ENCODE data around the gene GRIP2.
A peak's percentile ranks its signal among the peaks of the same experiment; 100 is the strongest.
"Not testable (repeated sequence)": the region's sequence is repeated elsewhere in the genome, so short reads cannot be mapped to it uniquely, and the experiment has no call there.

Gene GRIP2

DNA sequence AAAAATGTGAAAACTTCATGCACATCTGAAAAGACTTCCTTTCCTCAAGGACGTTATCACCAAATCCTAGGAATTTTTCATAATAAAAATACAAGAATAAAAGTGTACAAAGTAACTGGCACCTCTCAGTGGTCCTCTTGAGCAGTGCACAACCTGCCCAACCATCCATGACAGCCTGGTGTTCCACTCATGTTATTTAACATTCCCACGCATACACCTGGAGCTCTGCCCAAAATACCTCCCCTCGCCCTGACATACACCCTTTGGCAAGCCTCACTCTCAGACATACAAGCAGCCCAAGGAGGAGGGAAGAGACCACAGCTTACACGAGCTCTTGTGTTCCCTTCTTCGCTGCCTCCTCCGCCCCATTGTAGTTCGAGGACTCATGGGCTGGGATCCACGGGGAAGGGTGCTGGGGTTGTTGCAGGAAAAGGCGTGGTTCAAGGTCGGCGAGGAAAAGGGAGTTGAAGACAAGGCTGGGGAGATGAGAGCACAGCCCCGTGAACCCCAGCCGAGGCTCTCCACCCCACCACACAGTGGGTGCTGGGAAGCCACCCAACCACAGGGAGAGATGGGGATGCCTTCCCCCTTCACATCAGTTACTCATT lies 23.3 kb downstream of the GRIP2 start:
- no peak overlapping the region for H3K14ac ChIP-seq (ENCODE audit: low read length)
- H3K9me3 ChIP-seq (ENCODE audit: insufficient read depth, low read depth, low read length), result no peaks in the 10 kb centered on the region
- H3K27me3 ChIP-seq (ENCODE audit: insufficient read depth, low read length), result no peaks in the 10 kb centered on the region
- no peak overlapping the region for H3K23ac ChIP-seq (ENCODE audit: low read length)
- H3K27ac ChIP-seq (ENCODE audit: low read depth, low read length), result no peak overlapping the region
- H2AK5ac ChIP-seq (ENCODE audit: low read length), result no peak overlapping the region
- no peak overlapping the region for H2BK120ac ChIP-seq (ENCODE audit: insufficient read depth, low read length, poor library complexity)
- no peak overlapping the region for H3K4me3 ChIP-seq (ENCODE audit: low read depth, low read length)
- H3K79me1 ChIP-seq (ENCODE audit: low read length), result no peaks in the 10 kb centered on the region
- H3K79me2 ChIP-seq (ENCODE audit: control insufficient read depth, insufficient read depth, low read length, poor library complexity), result no peaks in the 10 kb centered on the region
- H2BK5ac ChIP-seq (ENCODE audit: low read depth, low read length, poor library complexity), result no peak overlapping the region
- no peak overlapping the region for H3K18ac ChIP-seq (ENCODE audit: low read length)
- no peak overlapping the region for H4K91ac ChIP-seq (ENCODE audit: low read depth, low read length)
- peak overlapping the region; percentile 44 for H3K9ac ChIP-seq (ENCODE audit: low read length)
- no peak overlapping the region for H4K12ac ChIP-seq (ENCODE audit: low read depth, low read length)
- no peak overlapping the region for H2AFZ ChIP-seq (ENCODE audit: insufficient read depth, low read length, poor library complexity)
- H3K4me2 ChIP-seq (ENCODE audit: low read length), result no peak overlapping the region
- no peak overlapping the region for H2BK12ac ChIP-seq (ENCODE audit: low read length)
- H3K4ac ChIP-seq (ENCODE audit: low read depth, low read length), result no peak overlapping the region
- no peak overlapping the region for H4K8ac ChIP-seq (ENCODE audit: low read depth, low read length)
- no CpG with 5 or more reads among the region's 13 CpGs for WGBS (ENCODE audit: extremely low coverage, insufficient coverage, insufficient read length)
- H3K36me3 ChIP-seq (ENCODE audit: control insufficient read depth in 1 of 2, insufficient read depth in 2 of 2, low read length in 2 of 2), result no peaks in the 10 kb centered on the region
- no peaks in the 10 kb centered on the region for H3K4me1 ChIP-seq (ENCODE audit: control insufficient read depth in 1 of 2, insufficient read depth in 2 of 2, low read length in 2 of 2)
- DNase-seq, result no peak

GRCh38 chr3:14515526-14515925 lies 24.6 kb downstream of the GRIP2 start:
- not testable (repeated sequence) for H3K9ac ChIP-seq (ENCODE audit: low read length); H3K4me1 ChIP-seq (ENCODE audit: control insufficient read depth in 1 of 2, insufficient read depth in 2 of 2, low read length in 2 of 2); H2BK5ac ChIP-seq (ENCODE audit: low read depth, low read length, poor library complexity); H3K27ac ChIP-seq (ENCODE audit: low read depth, low read length); H2BK120ac ChIP-seq (ENCODE audit: insufficient read depth, low read length, poor library complexity); H3K14ac ChIP-seq (ENCODE audit: low read length); H2AFZ ChIP-seq (ENCODE audit: insufficient read depth, low read length, poor library complexity); H4K91ac ChIP-seq (ENCODE audit: low read depth, low read length); H3K79me2 ChIP-seq (ENCODE audit: control insufficient read depth, insufficient read depth, low read length, poor library complexity); H3K23ac ChIP-seq (ENCODE audit: low read length); H2BK12ac ChIP-seq (ENCODE audit: low read length); H3K4me3 ChIP-seq (ENCODE audit: low read depth, low read length); H3K79me1 ChIP-seq (ENCODE audit: low read length); H3K9me3 ChIP-seq (ENCODE audit: insufficient read depth, low read depth, low read length); H3K27me3 ChIP-seq (ENCODE audit: insufficient read depth, low read length); H3K36me3 ChIP-seq (ENCODE audit: control insufficient read depth in 1 of 2, insufficient read depth in 2 of 2, low read length in 2 of 2); H4K12ac ChIP-seq (ENCODE audit: low read depth, low read length); H3K18ac ChIP-seq (ENCODE audit: low read length); H4K8ac ChIP-seq (ENCODE audit: low read depth, low read length); H3K4me2 ChIP-seq (ENCODE audit: low read length); H2AK5ac ChIP-seq (ENCODE audit: low read length); H3K4ac ChIP-seq (ENCODE audit: low read depth, low read length); DNase-seq
- WGBS (ENCODE audit: extremely low coverage, insufficient coverage, insufficient read length), result no CpG with 5 or more reads among the region's 11 CpGs

DNA sequence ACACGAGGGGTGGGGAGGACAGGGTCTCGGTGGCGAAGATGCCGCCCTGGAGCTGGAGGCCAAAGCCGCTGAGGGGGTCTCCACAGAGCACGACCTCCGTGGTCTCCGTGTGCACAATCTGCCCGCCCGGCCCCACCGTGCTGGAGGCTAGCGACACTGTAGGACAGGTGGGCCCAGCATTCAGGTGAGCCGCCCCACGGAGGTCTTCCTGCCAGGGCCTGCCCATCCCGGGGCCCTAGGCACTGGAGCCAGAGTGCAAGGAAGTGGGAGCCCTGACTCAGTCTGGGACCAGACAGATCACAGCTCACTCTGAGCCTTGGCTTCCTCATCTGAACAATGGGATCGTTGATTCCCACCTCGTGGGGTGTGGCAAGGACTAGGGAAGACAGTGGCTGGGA lies 25.8 kb downstream of the GRIP2 start:
- no CpG with 5 or more reads among the region's 17 CpGs for WGBS (ENCODE audit: extremely low coverage, insufficient coverage, insufficient read length)
- Histone ChIP-seq H3K4me2 (ENCODE audit: low read length) (no peak overlapping the region), H3K9ac (ENCODE audit: low read length) (no peak overlapping the region), H2AFZ (ENCODE audit: insufficient read depth, low read length, poor library complexity) (no peak overlapping the region), H3K9me3 (ENCODE audit: insufficient read depth, low read depth, low read length) (no peaks in the 10 kb centered on the region), H3K14ac (ENCODE audit: low read length) (no peak overlapping the region), H3K36me3 (ENCODE audit: control insufficient read depth in 1 of 2, insufficient read depth in 2 of 2, low read length in 2 of 2) (no peaks in the 10 kb centered on the region), H4K91ac (ENCODE audit: low read depth, low read length) (no peak overlapping the region), H3K79me2 (ENCODE audit: control insufficient read depth, insufficient read depth, low read length, poor library complexity) (no peaks in the 10 kb centered on the region), H3K4me3 (ENCODE audit: low read depth, low read length) (no peak overlapping the region), H3K18ac (ENCODE audit: low read length) (no peak overlapping the region), H2AK5ac (ENCODE audit: low read length) (no peak overlapping the region), H3K27ac (ENCODE audit: low read depth, low read length) (no peak overlapping the region), H2BK120ac (ENCODE audit: insufficient read depth, low read length, poor library complexity) (no peak overlapping the region), H3K4me1 (ENCODE audit: control insufficient read depth in 1 of 2, insufficient read depth in 2 of 2, low read length in 2 of 2) (no peaks in the 10 kb centered on the region), H4K8ac (ENCODE audit: low read depth, low read length) (no peak overlapping the region), H3K4ac (ENCODE audit: low read depth, low read length) (no peak overlapping the region), H3K79me1 (ENCODE audit: low read length) (no peaks in the 10 kb centered on the region), H2BK12ac (ENCODE audit: low read length) (no peak overlapping the region), H3K23ac (ENCODE audit: low read length) (no peak overlapping the region), H2BK5ac (ENCODE audit: low read depth, low read length, poor library complexity) (no peak overlapping the region), H3K27me3 (ENCODE audit: insufficient read depth, low read length) (no peaks in the 10 kb centered on the region), H4K12ac (ENCODE audit: low read depth, low read length) (no peak overlapping the region)
- DNase-seq, result no peak

- DNase-seq, result no peak
- H3K4me3 ChIP-seq (ENCODE audit: low read depth, low read length), result no peak overlapping the region
- no peak overlapping the region for H3K14ac ChIP-seq (ENCODE audit: low read length)
- no peak overlapping the region for H3K4ac ChIP-seq (ENCODE audit: low read depth, low read length)
- H3K36me3 ChIP-seq (ENCODE audit: control insufficient read depth in 1 of 2, insufficient read depth in 2 of 2, low read length in 2 of 2), result no peaks in the 10 kb centered on the region
- no peaks in the 10 kb centered on the region for H3K27me3 ChIP-seq (ENCODE audit: insufficient read depth, low read length)
- no peak overlapping the region for H4K12ac ChIP-seq (ENCODE audit: low read depth, low read length)
- WGBS (ENCODE audit: extremely low coverage, insufficient coverage, insufficient read length), result no CpG with 5 or more reads among the region's 18 CpGs
- H4K91ac ChIP-seq (ENCODE audit: low read depth, low read length), result no peak overlapping the region
- no peaks in the 10 kb centered on the region for H3K79me2 ChIP-seq (ENCODE audit: control insufficient read depth, insufficient read depth, low read length, poor library complexity)
- no peak overlapping the region for H2BK120ac ChIP-seq (ENCODE audit: insufficient read depth, low read length, poor library complexity)
- no peak overlapping the region for H3K23ac ChIP-seq (ENCODE audit: low read length)
- no peak overlapping the region for H3K27ac ChIP-seq (ENCODE audit: low read depth, low read length)
- no peak overlapping the region for H3K9ac ChIP-seq (ENCODE audit: low read length)
- H3K9me3 ChIP-seq (ENCODE audit: insufficient read depth, low read depth, low read length), result no peaks in the 10 kb centered on the region
- H4K8ac ChIP-seq (ENCODE audit: low read depth, low read length), result no peak overlapping the region
- H3K4me2 ChIP-seq (ENCODE audit: low read length), result no peak overlapping the region
- no peaks in the 10 kb centered on the region for H3K4me1 ChIP-seq (ENCODE audit: control insufficient read depth in 1 of 2, insufficient read depth in 2 of 2, low read length in 2 of 2)
- H2BK5ac ChIP-seq (ENCODE audit: low read depth, low read length, poor library complexity), result no peak overlapping the region
- H3K79me1 ChIP-seq (ENCODE audit: low read length), result no peaks in the 10 kb centered on the region
- no peak overlapping the region for H3K18ac ChIP-seq (ENCODE audit: low read length)
- no peak overlapping the region for H2BK12ac ChIP-seq (ENCODE audit: low read length)
- H2AFZ ChIP-seq (ENCODE audit: insufficient read depth, low read length, poor library complexity), result no peak overlapping the region
- H2AK5ac ChIP-seq (ENCODE audit: low read length), result no peak overlapping the region
Measured at GRCh38 chr3:14513566-14514322, 26.4 kb downstream of the GRIP2 start.
